ENCODE results near the gene MSL3B.

Gene MSL3B

DNA sequence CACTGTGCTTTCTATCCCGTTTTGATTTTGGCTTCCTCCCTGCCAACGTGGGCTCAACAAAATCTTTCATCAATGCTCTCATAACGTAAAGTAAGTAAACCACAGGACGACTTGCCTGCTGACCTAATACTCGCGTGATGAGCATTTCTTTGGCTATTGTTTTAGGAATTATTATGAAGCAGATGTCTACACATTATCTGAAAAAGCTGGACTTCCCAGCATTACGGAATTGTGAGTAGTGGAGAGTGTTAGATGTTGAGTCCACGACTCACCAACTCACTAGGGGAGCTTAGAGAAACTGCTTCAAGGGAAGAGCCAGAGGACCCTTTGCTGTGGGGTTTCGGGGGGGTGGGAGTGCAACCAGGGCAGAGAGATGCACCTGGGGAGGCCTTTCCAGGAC lies 35.8 kb downstream of the MSL3B start:
- DNase-seq: no peak

DNA sequence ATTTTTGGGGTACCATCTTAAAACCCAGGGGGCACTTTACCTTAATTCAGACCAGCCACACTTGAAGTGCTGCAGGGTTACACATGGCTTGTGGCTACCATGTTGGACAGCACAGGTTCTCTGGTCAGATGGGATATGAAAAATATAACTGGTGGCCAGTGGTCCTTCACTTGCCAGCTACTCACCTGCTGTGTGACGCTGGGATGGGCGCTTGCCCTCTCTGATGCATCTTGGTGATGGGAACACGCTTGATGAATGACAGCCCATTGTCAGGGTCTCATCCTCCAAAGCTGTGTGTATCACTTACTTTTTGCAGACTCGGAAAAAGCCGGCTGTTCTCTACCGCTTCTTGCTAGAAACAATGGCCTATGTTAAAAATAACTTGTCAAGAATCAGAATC lies 36.3 kb downstream of the MSL3B start:
- DNase-seq: no peak

GRCh38 chr2:233831011-233831721 lies 37.0 kb downstream of the MSL3B start:
- DNase-seq: no peak

DNA sequence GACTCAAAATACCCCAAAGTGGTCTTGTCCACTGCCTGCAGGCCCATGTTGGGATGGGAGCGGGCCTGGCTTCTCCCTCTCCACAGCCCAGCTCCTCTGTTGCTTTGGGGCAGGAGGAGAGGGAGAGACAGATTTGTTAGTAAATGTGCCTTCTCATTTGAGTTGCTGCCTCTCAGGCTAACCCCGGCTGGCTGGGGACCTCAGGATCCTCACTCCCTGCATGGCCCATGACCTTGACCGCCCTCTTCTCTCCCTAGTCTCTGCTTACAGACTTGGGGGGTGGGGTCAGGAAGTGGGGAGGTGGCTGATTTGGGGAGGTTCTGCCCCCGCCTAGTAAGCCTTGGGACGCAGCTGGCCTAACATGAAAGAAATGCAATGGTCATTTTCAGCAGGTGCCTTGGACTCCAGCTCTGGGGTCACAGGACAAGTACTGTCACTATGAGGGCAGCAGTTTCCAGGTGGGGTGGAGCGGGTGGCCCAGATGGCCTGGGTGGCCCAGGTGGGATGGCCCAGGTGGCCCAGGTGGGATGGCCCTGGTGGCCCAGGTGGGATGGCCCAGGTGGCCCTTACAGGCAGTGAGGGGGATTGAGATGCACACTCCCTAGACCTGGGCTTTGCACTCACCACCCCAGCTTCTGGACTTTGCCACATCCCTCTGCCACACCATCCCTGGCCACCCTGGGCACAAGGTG lies 37.9 kb downstream of the MSL3B start:
- no peak for DNase-seq

DNA sequence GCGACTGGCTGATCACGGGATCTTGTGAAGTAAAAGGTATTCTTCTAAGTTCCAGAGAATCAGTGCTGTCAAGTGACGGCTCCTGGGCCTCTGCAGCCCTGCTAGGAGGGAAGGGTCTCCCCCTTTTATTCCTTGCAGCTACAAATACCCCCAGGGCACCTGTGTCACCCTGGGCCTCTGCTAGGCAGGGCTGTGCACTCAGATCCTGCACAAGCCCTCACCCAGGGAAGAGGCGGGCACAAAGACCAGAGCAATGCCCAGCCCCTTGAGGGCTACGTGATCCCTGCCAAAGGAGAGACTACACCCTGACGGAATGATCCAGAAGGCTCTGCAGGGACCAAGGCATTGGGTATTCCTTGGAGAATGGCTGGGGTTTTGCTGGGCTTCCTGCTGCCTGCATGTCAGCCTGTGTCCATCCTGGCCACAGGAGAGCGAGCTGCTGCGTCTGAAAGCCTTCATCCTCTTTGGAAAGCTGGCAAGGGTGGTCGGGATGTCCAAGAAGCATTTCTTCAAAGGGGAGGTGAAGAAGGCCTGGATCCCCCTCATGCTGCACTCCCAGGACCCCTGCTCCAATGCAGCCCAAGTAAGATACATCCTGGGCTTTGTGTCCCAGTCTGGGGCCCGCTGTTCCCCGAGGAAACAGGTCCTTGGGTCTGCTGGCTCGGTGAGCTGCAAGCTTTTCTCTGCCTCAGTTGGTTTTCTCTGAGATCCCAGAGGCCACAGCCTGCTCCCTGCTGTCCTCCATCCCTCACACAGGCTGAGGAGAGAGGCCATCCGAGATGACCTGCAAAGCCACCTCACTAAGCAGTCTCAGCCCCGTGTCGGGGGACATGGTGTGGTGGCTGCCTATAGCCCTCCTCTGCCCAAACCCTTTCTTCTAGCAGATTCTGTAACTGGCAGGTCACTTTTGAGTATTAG lies 38.7 kb downstream of the MSL3B start:
- no peak for DNase-seq

DNA sequence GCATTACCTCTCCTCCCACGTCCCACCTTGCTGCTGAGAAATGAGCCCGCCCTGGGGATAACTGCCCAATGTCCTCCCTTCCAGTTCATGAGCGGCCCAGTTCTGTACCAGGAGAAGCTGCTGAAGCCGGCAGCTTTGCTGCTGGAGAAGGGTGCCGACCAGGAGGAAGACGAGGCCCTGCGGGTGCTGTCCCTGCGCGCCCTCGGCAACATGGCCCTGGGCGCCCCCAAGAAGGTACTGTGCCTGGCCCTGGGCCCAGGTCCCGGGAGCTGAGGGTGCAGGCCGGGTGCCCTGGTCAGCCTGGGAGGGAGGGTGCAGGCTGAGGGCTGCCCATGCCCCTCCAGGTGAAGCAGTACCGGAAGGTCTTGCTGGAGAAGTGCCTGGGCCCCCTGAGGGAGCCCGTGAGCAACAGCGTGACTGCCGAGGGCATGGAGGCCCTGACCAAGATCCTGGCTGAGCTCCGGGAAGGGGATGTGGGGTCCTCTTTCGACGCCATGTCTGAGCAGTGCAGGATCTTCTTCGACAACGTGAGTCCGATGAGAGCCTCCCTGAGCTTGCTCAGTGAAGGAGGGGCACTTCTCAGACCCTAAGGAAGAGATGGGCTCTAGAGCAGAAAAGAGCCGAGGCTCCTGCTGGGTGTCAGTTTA lies 39.5 kb downstream of the MSL3B start:
- no peak for DNase-seq

DNA sequence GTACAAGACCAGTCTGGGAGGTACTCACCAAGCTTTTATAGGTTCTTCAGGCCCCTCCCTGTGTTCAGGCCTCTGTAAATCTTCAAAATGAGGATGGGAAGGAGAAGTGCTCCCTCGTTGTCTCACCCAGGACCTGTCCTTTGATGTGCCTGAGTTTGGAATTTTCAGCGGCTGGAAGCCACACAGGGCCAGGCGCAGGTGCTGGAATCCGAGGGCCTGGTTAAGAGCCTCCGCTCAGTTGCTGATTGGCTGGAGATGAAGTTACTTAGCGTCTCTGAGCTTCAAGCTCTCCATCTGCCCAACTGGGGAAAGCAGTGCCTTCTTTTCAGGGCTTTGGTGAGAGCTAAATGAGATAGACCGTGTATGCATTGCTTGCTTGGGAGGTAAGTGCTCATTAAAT lies 43.8 kb downstream of the MSL3B start:
- no peak for DNase-seq

- no peak for DNase-seq
These were observed 44.5 kb downstream of the MSL3B start for GRCh38 chr2:233823731-233824121.

GRCh38 chr2:233822781-233823730 lies 45.1 kb downstream of the MSL3B start:
- DNase-seq: no peak

- no peak for DNase-seq
These were observed 46.0 kb downstream of the MSL3B start for GRCh38 chr2:233822101-233822771.

- no peak for DNase-seq
These were observed 46.5 kb downstream of the MSL3B start for GRCh38 chr2:233821709-233822100.

DNA sequence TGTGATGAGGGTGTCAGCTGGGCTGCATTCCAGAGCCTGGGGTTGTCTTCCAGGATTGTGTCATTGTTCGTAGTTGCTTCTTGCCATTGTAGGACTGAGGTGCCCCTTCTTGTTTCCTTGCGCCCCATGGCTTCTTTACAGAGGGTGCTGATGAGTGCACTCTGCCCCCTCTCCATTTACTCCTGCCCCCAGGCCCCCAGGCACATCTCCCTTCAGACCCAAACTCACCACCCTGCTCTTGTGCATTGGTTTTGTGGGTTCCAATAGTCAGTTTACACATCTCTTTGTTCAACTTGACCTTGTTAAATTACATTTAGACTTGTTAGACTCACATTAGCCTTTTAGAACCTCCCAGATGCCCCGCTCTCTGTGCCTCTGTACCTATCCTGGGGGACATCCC lies 47.0 kb downstream of the MSL3B start:
- DNase-seq: no peak

- no peak for DNase-seq
These were observed 47.4 kb downstream of the MSL3B start for GRCh38 chr2:233820774-233821105.

- no peak for DNase-seq
These were observed 48.1 kb downstream of the MSL3B start for GRCh38 chr2:233819884-233820773.

DNA sequence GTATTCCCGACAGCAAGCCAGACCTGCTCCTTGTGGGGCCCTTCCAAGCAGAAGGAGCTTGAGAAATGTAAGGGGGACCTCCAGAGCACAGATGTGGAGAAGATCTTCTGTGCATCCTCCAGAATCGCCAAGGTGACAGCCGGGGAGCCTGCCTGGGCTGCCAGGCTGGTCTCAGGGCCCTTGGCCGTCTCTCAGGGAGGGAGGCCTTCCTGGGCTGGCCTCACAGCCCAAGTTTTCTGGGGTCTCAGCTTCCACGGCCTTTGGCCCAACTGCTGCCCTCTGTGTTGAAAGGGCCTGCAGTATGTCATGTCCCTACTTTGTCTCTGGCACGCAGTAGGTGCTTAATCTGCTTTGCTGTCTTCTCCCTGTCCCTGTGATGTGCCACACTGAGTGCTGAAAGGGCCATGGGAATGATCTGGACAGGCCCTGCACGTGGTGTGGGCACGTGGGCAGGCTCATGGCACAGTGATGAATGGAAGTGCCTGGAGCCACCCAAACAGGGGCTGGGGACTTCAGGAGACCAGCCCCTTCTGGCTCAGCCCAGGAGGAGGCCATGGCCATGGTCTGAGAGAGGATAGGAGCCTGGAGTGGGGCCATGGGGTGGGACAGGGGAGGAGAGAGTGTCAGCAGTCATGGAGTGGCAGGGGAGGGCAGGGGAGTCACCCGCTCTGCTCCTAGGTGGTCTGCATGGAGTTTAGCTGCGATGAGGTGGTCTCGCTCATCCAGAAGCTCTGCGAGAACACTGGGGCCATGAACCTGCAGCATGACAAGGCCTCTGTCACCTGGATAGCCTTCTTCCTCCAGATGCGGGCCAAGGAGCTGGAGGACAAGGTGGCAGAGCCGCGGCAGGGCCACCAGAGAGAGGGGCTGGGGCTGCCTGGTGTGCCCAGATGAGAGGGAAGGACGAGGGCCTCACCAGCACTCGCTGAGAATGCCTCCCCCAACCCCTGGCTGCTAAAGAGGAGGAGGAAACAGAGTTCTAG lies 49.3 kb downstream of the MSL3B start:
- no peak for DNase-seq

- DNase-seq: no peak
These were observed 50.1 kb downstream of the MSL3B start for GRCh38 chr2:233817995-233818638.

DNA sequence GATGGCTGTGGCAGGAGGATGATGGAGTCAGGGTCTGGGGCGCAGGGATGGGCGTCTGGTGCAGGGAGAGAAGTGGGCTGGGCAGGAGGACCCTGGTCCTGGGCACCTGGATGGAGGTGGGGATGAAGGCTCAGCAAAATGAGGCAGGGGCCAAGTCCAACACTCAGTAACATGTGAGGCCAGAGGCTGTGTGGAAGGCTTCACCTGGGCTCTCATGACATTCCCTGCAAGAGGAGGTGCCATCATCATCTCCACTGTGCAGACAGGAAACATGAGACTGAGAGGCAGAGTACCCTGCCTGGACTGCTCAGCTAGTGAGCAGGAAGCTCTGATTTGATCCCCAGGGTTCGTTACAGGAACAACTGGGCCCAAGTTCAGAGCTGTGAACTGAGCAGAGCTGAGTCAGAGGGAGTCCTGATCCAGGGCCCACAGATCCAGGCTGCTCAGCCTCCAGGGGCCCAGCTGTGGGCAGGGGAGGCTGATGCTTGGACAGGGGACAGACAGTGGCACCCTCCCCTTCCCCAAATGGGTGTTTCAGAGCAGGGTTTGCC lies 50.8 kb downstream of the MSL3B start:
- no peak for DNase-seq

DNA sequence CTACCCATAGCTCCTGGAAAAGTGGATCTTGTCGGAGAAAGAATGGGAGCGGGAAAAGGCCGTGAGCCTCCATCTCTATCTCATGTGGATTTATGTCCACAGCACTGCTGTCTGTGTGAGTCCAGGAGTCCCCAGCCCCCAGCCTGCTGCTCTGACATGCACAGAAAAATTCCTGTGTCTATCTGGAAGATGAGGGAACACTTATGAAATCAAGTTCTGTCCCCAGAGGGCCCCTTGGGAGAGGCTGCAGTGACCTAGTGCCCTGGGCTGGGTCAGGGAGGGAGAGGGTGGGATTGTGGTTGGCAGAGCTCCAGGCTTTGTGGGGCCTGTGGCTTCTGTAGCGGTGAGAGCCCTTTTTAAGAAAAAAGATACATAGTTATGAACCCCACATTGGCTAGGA lies 51.4 kb downstream of the MSL3B start:
- no peak for DNase-seq
